Panc1 (cell line): Measurements from ENCODE around the gene FBXO10.

Experiments used
- CTCF ChIP-seq: fragments of 450-650 bp; IDR thresholded peaks from 2 replicates; pipeline ENCODE4 v1.5.1; 2017; ENCODE audit warnings: mild to moderate bottlenecking
- POLR2AphosphoS5 ChIP-seq: IDR thresholded peaks from 2 replicates; pipeline ENCODE4 v1.6.1; 2012; ENCODE audit warnings: mild to moderate bottlenecking, low read depth, low read length, moderate library complexity
- REST ChIP-seq, 2 experiments: IDR thresholded peaks; 2 replicates each; pipeline ENCODE4 v1.6.1; 2011 to 2012; ENCODE audit warnings: low read depth in 2 of 2, control low read depth in 1 of 2, low read length in 1 of 2, mild to moderate bottlenecking in 1 of 2, moderate library complexity in 1 of 2; ENCODE audit not compliant: insufficient read depth in 1 of 2
- SIN3A ChIP-seq: IDR thresholded peaks from 2 replicates; pipeline ENCODE4 v1.6.1; 2012; ENCODE audit warnings: low read depth, mild to moderate bottlenecking, low read length, moderate library complexity, borderline replicate concordance; ENCODE audit not compliant: insufficient read depth
- TCF7L2 ChIP-seq: IDR thresholded peaks from 2 replicates; pipeline ENCODE4 v1.6.1; 2011; ENCODE audit warnings: mild to moderate bottlenecking, low read depth, low read length, inconsistent platforms

GRCh38 chr9:37551468-37551867 lies 24.7 kb downstream of the FBXO10 start:
- TF ChIP-seq POLR2AphosphoS5, result no peak
- no peak for TF ChIP-seq CTCF
- no peak for TF ChIP-seq TCF7L2
- TF ChIP-seq REST (IDR thresholded peaks at IDR 0.05; ENCODE audit: insufficient read depth in 1 of 2, low read depth in 2 of 2, low read length in 1 of 2), result no peak
- TF ChIP-seq SIN3A, result no peak
